CD4-positive, alpha-beta T cell treated with Interleukin-10 for 1 hour (primary cell): ENCODE measurements around the gene GNAQ.

Source experiments
- DNase-seq: peaks from one replicate; pipeline ENCODE4 v3.0.0-alpha.2; 2020

Gene GNAQ

DNA sequence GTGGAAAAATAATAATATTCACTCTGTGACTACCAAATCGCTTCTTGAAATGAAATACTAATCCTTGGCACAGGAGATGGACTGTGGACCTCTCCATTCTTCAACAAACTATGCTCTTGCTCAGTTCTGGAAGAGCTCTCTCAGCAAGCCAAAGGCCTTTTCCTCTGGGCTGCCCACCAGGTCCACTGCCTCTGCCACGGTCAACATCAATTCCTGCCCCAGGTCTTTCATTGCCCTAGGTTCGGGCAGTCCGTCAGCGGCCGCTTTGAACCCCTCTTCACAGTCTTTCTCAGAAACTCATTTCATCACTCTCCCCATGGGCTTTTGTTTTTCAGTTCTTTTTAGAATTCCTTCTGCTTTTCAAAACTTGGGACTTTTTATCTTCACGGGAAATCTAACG lies 64.9 kb downstream of the GNAQ start:
- DNase-seq, result no peak

DNA sequence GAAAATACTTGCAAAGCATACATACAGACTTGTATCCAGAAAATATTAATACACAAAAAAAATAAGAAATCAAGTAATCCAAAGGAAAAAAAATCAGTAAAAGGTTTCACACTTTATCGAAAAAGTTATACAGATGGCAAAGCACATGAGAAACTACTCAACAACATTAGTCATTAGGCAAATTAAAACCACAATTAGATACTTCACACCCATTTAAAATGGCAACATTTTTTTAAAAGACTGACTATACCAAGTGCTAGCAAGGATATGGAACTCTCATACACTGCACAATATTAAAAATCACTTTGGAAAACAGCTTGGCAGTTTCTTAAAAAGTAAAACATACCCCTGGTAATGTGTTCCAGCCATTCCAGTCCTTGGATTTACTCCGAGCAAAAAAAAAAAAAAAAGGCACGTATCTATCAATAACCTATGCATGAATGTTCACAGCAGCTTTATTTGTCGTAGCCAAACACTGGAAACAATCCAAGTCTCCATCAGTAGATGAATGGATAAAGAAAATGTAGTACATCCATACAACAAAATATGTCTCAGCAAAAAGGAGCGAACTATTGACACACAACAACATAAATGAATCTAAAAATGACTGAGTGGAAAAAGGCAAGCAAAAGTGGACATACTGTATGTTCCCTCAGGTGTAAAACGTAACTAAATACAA lies 66.0 kb downstream of the GNAQ start:
- no peak for DNase-seq

DNA sequence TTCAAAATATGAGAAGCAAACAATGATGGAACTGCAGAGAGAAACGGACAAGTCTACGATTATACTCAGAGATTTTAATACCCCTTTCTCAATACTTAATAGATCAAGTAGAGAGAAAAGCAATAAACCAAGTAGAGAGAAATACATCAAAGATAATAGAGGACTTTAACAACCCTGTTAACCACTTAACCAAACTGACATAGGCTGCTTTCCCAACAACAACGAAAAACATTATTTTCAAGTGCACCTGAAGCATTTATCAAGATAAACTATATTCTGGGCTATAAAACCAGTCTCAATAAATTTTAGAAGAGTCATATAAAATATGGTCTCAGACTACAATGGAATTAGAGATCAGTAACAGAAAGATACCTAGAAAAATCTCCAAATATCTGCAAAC lies 67.4 kb downstream of the GNAQ start:
- DNase-seq, result no peak

DNA sequence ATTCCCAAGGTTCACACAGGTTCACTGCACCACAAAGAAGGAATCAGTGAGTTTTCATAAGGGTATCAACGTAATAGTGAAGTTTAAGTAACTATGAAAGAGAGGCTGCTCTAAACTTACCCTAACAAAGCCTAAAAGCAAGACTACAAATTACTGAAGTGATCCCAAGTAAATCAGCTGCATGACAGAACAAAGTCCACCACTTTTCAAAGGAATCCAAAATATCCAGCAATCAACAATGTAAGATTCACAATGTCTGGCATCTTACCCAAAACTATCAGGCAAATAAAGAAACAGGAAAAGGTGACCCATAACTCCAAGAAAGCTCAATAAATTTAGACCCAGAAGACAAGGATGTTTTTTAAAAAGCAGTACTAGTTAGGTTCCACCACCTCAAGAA lies 70.1 kb downstream of the GNAQ start:
- DNase-seq, result no peak

DNA sequence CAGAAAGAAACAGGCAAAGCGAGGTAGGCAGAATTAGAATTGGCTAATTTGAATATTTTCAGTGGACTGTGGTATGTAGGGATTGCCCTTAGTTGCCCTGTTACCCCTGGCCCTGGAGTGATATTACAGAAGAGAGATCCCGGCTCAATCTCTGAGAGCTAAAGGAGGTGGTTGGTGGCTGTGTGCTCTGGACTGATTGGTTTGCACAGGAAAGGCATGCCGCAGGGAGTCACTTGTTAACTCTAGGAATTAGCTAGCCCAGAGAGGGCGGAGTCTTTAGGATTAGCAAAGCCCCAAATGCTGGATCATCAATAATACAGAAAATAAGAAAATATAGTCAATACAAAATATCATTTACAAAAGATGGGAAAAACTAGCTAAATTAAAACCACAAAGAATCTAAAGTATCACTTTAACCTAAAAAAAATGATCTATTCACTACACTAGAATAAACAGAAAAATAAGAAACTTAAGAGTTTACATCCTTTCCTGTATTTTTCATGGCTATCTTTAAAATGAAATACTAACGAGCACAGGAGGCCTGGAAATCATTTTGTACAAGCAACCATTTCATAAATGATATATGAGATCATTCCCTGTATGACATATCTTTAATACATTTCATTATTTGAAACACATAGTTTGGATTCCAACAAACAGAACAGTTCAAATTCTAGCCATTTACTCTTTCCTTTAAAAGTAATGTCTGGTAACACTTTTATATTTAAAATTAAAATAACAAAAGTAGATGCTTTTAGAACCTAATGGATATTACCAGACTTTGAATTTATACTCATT lies 71.1 kb downstream of the GNAQ start:
- DNase-seq, result no peak

DNA sequence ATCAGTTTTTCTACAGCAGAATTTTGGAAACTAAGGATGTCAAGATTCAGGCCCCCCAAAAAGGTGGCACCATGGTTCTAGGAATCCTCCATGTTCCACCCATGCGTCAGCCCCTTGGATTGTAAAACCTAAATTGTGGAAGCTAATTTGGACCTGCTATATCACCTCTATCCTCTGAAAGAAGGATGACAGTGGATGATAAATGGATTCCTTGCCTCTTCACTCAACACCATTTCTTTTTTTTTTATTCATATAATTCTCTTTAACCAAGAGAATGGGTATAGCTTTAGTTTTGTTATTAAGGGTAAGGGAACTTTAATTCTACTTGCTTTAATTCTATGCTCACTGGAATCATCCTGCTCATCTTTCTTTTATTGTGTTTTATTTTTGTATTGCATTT lies 71.8 kb downstream of the GNAQ start:
- no peak for DNase-seq

DNA sequence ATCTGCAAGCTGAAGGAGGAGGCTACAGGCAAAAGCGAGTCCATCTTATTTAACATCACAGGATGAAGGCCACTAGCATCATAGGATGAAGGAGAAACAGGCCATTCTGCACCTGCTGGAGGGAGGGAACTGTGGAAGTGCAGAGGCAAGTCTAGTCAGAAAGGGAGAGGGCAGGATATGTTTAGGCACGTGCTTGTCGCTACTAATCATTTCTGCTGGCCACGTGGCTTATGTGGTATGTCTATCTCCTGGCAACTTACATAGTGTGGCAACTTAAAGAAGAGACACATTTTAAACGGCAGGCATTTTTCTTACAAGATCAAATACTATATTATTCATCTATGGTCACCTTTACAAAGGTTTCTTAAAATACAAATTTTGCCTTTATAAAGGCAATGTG lies 74.0 kb downstream of the GNAQ start:
- no peak for DNase-seq

DNA sequence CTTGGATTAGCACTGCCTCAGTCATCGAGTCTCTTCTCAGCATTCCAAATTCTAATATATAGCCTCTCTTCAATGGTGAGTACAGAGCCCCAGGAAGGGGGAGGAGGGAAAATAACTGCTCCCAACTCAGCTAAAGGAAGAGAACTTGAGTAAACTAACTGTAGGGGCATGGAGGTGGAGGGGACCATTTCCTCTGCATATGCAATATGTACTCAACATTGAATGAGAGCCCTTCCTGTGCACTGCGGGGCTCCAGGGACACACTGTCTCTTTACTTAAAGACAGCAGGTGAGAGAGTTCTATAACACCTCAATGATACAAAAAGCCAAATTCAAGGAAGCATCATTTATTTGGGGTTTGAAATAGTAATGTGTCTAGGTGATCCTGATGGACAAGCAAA lies 75.1 kb downstream of the GNAQ start:
- DNase-seq, result no peak

DNA sequence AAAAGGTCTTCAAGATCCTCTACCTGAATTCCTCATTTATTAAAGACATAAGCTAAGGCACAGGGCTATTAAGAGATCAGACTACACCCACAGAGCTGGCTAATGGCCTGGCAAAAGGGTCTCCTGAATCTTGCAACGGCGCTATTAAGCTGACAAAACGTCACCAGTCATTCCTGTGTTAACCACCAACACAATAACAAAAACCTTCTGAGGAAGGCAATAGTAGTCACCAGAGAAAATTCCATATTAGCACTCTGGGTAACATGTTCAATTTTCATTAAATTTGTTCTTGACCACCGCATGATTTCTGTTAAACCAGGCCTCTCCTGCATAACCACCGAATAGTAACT lies 77.0 kb downstream of the GNAQ start:
- DNase-seq, result no peak

DNA sequence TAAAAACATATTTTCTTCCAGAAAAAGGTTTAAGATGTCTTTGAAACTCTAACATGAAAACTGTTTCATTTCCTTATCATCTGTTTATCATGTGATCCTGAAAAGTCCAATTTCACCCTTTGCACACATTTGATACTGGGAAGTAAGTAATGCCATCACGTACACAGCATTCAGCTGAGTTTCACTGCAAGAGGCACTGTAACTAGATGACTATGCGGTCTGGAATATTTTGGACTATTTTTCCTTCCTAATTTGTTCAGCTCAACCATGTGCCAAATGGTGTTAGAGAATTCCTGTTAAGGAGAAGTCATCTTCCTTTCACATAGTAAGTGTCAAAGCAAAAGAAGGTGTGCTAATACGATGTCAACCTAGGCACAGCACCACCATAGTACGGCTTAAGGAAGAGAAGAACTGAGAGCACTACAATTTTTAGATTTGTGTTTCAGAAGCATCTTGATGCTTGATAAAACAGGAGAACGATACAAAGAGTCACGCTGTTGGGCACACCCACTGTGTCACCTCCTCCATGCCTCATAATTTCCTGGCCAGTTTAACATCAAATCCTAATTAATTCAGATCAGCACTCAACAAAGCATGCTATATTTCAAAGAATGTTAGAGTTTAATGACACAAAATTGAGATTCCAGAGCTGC lies 77.5 kb downstream of the GNAQ start:
- DNase-seq, result no peak

DNA sequence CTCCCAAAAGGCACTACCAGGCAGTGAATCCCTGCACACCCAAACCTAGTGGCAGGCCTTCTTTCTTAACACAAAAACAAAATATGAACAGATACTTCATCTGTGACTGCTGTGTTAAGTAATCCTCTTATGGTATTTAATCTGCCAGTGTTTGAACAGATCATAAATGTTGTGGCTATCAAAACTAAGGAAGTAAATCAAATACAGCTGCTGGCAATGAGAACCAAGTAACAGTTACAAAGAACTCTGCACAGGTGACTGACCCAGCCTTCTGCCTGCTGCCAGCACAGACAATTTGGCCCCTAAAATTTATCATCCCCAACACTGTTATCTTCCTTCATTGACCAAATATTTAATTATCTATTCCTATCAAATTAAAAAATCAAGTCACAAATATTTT lies 78.0 kb downstream of the GNAQ start:
- no peak for DNase-seq

DNA sequence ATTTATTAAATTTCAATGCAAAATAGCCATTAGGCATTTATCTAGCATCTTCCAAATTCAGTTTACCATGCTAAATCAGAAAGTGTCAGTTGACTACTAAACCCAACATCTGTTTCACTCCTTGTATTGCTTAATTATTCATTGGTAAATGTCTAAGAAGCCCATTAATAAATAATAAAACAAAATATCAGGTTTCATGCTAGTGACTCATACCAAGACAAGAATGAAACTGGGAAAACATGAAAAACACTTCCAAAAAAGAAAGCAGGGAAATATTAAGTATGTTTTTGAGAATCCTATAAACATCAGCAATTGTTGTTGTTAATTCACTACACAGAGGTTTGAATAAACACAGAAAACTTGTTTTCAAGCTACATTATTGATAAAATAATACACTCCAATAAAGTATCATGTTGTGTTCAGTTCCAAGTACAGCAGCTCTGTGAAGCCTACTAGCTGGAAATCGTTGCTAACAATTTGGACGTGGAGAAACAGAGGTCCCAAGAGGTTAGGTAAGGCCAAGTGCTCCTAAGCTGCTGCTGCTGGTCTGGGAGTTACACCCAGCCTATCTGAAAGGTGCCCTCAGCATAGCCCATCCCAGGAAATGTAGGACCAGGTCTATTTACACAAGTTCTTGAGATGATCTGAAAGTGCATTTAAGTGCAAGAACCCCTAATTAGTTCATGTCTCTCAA lies 78.8 kb downstream of the GNAQ start:
- no peak for DNase-seq

DNA sequence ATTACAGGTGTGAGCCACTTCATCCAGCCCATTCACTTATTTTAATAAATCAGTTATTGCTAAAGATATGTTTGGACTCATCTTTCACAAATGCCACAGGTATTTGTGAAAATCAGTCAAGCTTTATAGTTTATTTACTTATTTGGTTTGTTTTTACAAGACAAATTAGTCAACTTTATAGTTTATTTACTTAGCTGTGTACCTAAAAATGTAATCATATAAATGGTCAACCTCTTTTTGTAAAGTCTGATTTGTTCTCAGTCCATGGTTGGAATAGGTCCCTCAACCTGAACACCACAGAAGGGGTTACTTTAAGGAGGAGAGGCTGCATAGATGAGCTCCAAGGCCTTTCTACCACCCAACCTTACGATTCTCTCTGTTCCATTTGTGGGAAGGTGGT lies 80.2 kb downstream of the GNAQ start:
- no peak for DNase-seq

DNA sequence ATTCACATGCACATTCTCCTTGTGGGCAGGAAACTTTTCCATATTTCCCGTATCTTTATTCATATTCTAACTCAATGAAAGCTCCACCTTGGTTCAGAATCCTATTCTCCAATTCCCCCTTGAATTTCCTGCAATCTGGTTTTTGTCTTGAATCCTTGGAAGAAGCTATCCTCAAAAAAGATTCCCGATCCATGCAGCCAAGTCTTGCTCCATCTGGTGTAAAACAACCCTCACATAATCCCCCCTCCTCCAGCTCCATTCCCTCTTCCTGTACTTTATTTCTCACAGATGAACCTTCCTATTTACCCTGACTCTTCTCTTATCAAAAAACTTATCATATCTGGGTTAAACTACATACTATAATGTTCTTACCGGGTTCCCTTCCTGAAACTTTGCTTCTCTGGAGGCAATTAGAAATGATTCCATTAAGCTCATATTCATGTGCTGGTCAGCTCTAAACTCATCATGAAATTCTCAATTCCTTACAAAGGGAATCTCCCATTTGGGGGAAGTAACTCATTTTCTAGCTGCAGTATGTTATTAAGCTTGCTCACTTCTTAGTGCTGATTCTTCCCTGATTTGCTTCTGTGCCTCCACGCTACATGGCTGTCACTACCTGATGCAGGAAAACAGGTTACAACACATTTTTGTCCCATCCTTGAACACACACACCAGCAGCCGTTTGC lies 81.7 kb downstream of the GNAQ start:
- DNase-seq, result no peak

DNA sequence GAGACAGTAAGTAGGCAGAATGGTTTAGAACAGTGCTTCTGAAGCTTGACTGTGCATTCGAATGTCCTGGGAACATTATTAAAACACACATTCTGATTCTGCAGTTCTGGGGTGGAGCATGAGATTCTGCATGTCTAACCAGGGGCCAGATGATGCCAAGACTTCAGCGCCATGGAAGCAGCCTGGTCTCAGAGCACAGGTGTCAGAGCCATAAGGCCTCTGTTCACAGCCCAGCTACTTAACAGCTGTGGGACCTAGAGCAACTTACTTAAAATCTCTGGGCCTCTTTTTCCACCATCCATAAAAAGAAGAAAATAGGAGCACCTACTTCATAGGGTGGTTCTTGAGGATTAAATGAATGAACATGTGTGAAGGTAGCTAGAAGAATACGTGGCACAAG lies 84.0 kb downstream of the GNAQ start:
- no peak for DNase-seq

DNA sequence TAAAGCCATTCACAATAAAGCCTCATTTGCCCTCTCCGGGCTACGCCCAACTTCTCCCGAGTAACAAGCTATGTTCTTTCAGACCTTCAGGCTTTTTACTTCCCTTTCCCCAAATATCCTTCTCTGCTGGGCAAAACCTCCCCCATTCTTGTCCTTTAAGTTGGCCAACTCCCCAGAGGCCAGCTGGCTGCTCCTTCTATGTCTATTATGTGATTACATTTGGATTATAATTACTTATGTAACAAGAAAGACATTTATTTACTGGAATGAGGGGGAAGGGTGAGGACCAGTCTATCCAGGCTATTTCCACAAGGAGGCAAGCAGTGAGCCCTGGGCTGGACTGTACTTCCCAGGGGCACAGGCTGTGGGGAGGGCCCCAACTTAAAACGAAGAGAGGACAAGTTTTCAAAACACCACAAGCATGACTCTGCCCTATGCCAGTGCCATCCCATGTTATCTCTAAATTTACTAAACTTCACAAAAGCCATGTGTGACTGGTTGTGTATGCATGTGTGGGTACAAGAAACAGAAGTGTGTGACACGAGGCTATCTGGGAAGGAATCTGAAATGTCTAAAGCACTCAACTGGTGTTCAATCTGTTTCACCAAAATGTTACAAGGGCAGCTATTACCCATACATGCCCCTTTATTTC lies 84.5 kb downstream of the GNAQ start:
- DNase-seq, result no peak

DNA sequence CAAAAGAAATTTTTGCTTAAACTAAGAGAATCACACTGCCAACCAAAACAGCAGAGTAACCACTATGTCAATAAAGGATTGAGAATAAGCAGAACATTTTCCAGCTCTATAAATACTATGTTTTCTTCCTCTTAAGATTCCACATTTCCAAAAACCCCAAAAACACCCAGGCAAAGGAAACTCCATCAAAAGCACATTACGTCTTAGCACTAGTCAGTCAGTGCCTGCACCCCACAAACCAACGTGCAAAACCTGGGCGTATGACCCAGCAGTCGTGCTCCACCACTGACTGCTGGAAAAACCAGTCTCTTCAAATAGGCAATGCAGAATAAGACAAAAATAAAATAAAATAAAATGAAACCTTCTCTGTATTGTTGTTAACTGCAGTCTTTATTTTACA lies 85.3 kb downstream of the GNAQ start:
- DNase-seq, result no peak

DNA sequence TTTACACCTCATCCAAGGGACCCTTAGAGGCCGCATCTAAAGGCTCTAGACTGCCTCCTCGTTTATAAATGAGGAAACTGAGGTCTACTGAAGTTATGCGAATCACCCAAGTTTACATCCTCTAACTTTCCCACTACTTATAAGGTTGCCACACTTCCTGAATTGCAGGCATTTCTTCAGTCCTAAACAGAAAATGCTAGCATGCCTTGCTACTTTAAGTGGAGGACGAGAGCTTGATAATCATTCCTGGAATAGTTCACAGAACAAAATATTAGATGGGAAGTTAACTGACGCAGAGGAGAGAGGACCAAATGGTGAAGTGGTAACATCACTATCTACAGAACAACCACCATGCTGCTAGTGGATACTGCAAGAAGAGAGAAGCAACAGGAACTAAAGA lies 85.8 kb downstream of the GNAQ start:
- no peak for DNase-seq

DNA sequence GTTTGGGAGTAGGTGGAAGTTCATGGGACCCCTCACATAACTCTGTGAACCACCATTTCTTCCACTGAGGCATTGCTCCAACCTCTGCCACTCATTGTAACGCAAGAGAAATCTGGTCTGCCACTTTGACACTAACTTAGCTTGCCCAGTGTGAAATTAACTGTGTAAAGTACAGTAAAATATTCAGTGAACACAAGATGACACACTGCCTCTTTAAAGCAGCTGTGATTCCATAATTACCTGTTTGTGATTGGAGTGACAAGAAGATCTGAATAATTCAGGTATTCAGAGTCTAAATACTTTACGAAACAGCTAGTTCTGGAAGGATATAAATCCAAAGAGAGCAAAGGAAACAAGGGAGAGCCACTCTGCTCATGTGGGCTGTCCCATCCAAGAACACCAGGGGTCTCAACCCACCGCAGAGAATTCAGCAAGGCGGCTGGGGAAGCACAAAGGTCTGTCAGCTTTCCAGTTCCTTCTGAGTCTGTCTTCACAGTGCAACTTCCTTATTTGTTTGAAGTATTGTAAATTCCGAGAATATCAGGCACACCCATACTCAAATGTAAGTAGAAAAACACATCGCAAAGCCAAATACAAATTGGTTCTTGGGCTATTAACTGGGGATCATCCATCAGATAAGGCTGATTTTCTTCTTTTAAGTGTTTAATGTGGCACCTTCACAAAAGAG lies 86.9 kb downstream of the GNAQ start:
- DNase-seq, result peak; percentile 40

DNA sequence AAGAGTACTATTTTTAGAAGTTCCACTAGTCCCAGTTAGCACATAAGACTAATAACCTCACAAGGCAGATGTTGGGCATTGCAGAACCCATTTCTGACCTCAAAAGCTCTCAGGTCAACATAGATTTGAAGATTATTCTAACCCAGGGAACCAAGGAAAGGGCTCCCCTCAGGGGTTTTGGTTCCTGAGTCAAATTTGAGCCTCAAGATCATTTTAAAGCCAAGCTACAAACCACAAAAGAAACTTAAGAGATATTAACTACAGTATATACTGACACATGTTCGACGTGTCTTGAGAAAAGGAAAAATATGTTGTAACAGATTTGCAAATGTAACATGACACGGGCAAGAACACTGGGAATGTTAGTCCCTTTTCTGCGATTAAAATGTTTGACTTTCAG lies 88.6 kb downstream of the GNAQ start:
- no peak for DNase-seq

DNA sequence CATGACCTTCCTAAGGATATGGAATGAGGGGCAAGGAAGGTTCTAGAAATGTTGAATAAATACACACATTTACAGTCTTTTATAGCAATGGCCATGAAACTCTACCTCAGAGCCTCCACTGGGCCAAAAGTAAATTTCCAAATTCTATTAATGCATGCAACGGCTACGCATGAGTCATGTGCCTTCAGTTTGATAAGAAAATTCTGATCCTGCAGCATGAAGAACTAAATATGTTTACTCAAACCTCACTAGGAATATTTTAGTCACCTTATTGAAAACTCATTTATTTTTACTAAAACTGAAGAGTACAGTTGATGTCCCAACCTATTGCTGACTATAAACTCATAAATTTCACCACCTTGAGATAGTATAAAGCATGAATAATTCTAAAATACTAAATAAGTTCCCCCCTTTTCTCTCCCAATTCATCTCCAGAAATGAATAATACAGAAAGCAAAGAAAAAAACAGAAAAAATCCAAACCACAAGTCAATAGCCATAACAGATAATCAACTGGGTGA lies 92.4 kb downstream of the GNAQ start:
- DNase-seq, result no peak

DNA sequence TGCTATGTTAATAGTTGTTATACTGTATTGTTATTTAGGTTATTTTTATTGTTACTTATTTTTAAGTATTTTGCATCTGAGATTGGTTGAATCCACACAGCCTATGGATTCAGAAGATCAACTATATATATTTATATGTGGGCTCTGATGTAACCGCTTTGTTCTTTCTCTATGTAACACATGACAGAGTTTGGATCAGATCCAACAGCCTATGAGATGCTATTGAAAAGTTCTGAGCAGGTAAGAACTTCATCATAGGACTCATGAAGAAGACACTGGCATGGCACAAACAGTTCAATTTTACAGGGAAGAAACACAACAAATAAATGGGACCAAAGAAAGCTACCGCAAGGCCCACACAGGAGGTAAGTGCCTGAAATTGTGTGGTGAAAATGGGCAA lies 93.4 kb downstream of the GNAQ start:
- no peak for DNase-seq
